ENCODE data around the gene ENOX1.

Gene ENOX1

DNA sequence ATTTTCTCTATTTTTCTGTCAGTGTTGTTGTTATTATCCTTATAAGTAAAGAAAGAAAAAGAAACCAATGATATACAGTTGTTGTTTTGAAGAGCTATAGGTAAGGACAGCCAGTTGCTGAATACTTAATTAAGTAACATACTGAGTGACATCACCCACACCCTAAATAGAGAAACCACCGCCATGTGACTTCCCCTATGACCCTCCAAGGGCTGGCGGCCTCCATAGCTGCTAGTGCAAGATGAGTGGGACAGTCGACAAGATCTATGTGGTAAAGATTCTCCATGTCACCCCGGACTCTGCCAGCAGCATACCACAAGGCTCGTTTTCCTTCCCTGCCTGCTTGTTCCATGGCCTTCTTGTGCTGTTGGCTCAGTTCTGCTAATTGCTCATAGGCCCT, 542.3 kb downstream of the ENOX1 start:
- no peaks in the 10 kb centered on the region for H3K36me3 Mint-ChIP-seq (ENCODE audit: low read depth)
- H3K27ac Mint-ChIP-seq = no peak overlapping the region
- H3K9me3 Mint-ChIP-seq = no peaks in the 10 kb centered on the region
- no peaks in the 10 kb centered on the region for H3K4me1 Mint-ChIP-seq (ENCODE audit: low read depth)
- H3K4me3 Mint-ChIP-seq = no peak overlapping the region
- H3K27me3 Mint-ChIP-seq (ENCODE audit: low read depth) = peaks cover 21% of the 10 kb centered on the region

DNA sequence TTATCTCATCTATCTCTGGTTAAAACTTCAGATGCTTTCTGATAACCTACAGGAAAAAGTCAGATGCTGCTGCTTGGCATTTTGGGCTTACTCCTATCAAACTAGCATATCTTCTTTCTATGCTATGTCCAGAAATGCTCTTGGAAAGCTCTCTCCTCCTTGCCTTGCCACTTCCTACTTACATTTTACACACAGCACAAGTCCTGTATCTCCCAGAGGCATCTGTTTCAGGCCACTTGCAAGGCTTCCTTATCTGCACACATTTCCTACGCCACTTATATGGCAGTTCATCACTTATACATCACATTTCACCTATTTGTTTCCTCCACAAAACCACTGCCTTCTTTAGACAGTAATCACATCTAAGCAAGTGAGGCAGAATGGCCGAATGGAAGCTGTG, 543.1 kb downstream of the ENOX1 start:
- peaks cover 21% of the 10 kb centered on the region for H3K27me3 Mint-ChIP-seq (ENCODE audit: low read depth)
- no peaks in the 10 kb centered on the region for H3K9me3 Mint-ChIP-seq
- H3K4me1 Mint-ChIP-seq (ENCODE audit: low read depth) = no peaks in the 10 kb centered on the region
- no peaks in the 10 kb centered on the region for H3K36me3 Mint-ChIP-seq (ENCODE audit: low read depth)
- no peak overlapping the region for H3K4me3 Mint-ChIP-seq
- H3K27ac Mint-ChIP-seq = no peak overlapping the region

DNA sequence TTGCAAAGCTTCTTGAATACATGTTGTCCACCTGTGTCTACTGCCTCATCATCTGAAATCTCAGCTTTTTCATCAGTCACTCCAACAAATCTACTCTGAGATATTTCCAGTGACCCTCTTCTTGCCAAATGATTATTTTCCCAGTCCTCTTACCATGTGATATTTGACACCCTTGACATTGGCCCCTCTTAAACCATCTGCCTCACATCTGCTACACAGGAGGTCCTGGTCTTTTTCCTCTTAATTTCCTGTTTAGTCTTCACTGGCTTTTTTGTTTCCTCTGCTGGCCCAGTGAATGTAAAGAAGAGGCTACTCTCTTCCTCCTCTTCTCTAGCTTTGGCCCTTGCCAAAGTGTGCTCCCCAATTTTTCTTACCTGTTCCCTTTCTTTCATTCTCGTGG, 544.7 kb downstream of the ENOX1 start:
- no peaks in the 10 kb centered on the region for H3K9me3 Mint-ChIP-seq
- no peaks in the 10 kb centered on the region for H3K36me3 Mint-ChIP-seq (ENCODE audit: low read depth)
- H3K4me1 Mint-ChIP-seq (ENCODE audit: low read depth) = no peaks in the 10 kb centered on the region
- H3K4me3 Mint-ChIP-seq = no peak overlapping the region
- H3K27me3 Mint-ChIP-seq (ENCODE audit: low read depth) = peaks cover 24% of the 10 kb centered on the region
- H3K27ac Mint-ChIP-seq = no peak overlapping the region

DNA sequence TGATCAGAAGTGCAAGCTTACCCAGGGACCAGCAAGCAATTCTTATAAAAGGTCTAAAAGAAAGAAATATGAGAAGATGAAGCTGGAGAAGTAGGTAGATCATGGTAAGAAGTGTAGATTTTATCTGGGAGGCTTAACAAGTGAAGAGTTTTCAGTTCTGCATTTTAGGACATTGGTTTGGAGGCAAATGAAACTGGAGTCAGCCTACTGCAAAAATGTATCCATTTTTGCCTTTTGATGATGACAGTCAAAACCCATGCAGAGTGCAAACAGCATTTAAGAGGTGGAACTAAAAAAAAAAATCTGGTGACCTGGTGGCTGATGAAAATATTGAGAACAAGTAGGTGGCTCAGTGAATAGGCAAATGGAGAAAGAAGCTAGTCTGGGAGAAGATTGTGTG, 546.5 kb downstream of the ENOX1 start:
- Mint-ChIP-seq H3K27me3 (ENCODE audit: low read depth) (peaks cover 24% of the 10 kb centered on the region), H3K4me3 (no peak overlapping the region)

DNA sequence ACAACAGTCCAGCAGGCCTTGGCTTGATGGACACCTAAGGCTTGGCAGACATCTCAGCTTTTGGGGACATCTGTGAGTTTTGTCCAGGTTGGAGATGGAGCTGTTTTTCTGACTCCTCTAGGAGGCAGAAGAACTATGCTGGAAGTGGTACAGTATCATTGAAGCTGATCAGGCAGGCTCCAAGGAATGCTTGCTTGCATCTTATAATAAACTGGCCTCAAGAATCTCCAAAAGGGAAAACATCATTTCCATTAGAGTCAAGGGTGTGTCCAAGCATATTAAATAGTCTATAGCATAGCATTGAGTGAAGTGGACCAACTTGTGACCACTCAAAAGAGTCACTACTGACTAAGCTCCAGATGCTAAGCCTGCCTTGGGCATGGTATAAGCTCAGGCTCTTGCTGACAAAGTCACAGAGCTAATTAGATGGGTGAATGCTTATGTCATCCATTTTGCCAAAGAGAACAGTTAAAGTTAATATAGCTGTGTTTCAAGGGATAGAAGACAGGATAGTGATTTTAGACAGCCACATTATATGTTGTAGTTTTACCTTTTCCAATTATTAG, 547.4 kb downstream of the ENOX1 start:
- H3K27me3 Mint-ChIP-seq (ENCODE audit: low read depth) = peaks cover 24% of the 10 kb centered on the region
- no peaks in the 10 kb centered on the region for H3K36me3 Mint-ChIP-seq (ENCODE audit: low read depth)
- H3K4me3 Mint-ChIP-seq = no peak overlapping the region
- no peaks in the 10 kb centered on the region for H3K4me1 Mint-ChIP-seq (ENCODE audit: low read depth)
- no peak overlapping the region for H3K27ac Mint-ChIP-seq
- no peaks in the 10 kb centered on the region for H3K9me3 Mint-ChIP-seq

More for the DNA sequence above, 546.5 kb downstream of the ENOX1 start:
- Mint-ChIP-seq H3K36me3 (ENCODE audit: low read depth) (no peaks in the 10 kb centered on the region), H3K9me3 (no peaks in the 10 kb centered on the region), H3K4me1 (ENCODE audit: low read depth) (no peaks in the 10 kb centered on the region), H3K27ac (no peak overlapping the region)

DNA sequence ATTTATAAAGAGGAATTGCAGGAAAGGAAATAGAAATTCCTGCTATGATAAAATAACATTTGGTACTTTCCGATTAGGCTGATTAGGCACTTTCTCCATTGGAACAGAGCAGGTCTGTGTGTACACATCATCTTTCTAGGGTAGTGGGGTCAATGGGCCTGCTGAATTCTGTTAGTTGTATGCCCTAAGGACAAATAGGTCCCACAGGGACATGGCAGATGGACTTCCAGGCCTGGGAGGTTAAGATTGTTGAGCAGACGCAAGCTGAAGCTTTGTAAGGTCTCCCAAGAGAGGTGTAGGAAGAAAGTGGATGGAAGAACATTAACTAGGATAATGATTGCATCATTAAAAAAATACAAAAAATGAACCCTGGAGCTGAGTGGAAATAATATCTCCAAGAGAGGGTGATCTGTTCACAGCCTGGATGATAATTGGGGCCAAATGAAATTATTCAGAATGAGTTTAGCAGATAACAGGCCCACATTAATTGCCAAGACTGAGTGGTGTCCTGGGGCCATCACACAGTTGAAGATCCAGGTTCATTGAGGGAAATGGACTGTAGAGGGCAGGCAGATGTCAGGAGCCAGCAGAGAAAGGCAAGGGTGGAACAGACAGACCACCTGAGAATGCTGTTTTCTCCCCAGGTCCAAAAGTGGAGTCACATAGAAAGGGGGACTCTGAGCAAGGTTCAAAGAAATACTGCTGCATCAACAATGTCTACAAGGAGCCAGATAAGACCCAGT, 548.3 kb downstream of the ENOX1 start:
- Mint-ChIP-seq H3K36me3 (ENCODE audit: low read depth) (no peaks in the 10 kb centered on the region), H3K4me3 (no peak overlapping the region), H3K9me3 (no peaks in the 10 kb centered on the region), H3K4me1 (ENCODE audit: low read depth) (no peaks in the 10 kb centered on the region), H3K27ac (no peak overlapping the region), H3K27me3 (ENCODE audit: low read depth) (peaks cover 20% of the 10 kb centered on the region)

DNA sequence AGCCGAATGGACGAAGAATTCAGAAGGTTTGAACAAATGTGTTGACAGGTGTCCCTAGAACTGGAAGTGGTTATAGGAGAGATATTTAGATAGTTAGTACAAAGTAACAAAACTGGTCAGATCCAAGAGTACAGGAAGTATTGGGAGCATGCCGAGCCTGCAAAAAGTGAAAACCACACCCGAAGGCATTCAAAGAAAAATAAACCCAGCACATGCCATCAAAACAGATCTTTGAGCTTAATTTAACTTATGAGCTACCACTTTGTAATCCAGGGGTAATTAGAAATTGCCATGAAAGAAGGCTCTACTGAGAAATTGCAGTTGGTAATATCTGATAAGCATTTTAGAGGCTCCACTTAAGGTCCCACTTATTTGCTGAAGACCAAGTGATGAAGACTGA, 549.2 kb downstream of the ENOX1 start:
- Mint-ChIP-seq H3K27me3 (ENCODE audit: low read depth) (peaks cover 15% of the 10 kb centered on the region), H3K36me3 (ENCODE audit: low read depth) (no peaks in the 10 kb centered on the region), H3K4me3 (no peak overlapping the region), H3K9me3 (no peaks in the 10 kb centered on the region), H3K4me1 (ENCODE audit: low read depth) (no peaks in the 10 kb centered on the region), H3K27ac (no peak overlapping the region)

DNA sequence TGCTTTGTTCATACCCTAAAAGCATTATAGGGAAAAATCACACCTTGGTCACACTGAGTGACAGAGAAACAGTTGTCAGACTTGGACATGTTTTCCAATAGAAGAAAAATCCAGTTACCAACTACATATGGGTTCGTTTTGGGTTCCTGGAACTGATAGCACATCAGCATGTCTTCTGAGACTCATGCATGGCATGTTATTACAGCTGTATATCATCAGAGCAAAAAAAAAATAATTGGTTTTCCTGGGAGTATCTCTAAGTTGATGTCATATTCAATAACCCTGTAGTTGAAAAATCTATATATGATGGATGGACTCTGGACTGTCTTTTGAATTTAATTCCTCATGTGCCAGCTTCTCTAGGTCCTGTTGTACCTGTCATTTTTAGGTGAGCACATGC, 551.7 kb downstream of the ENOX1 start:
- Mint-ChIP-seq H3K4me3 (no peak overlapping the region), H3K4me1 (ENCODE audit: low read depth) (no peaks in the 10 kb centered on the region), H3K36me3 (ENCODE audit: low read depth) (no peaks in the 10 kb centered on the region), H3K27ac (no peak overlapping the region), H3K27me3 (ENCODE audit: low read depth) (peaks cover 3% of the 10 kb centered on the region), H3K9me3 (no peaks in the 10 kb centered on the region)

DNA sequence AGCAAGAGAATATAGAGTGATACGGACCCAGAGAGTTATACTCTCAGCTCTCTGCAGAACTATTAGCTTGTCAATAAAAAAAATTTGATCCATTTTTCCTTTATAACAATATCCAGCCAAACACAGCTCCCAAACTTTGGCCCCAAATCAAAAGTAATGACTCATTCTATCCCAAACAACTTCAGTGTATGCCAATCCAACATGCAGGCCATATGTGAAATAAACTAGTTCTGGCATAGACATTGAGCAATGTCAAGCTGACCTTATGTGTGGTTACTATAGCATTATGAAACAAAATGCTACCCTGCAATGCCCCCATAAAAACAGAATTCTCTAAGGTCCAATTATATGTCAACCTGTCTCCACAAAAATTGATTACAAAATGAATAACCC, 553.9 kb downstream of the ENOX1 start:
- H3K27ac Mint-ChIP-seq = no peak overlapping the region

DNA sequence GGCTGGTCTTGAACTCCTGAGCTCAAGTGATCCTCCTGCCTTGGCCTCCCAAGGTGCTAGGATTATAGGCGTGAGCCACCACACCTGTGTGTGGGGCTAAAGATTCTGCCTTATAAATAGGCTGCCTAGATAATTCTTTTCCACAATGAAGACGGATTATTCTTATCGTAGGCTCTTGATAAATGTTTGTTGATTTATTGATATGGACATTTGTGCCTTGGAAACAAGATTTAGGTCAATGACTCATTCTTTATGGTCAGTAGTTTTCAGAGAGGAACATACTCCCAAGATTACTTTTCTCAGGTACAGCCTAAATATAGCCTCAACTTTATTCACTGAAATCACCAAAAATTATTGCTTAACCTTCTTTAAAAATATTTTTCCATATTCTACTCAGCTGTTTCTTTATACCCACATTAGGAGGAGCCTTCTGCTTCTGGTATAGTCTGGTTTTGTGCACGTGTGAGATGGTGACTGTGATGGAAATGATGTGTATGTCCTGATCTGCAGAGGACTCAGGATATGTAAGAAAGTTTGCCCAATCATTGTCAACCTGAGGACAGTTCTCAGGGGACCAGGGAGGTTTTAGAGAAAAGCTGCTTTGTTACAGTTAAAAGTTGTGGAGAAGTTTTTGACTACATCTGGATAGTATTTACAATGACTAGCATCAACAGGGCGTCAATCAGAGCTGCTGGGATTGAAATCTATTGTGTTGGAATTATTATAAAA, 554.5 kb downstream of the ENOX1 start:
- H3K27me3 Mint-ChIP-seq (ENCODE audit: low read depth) = no peaks in the 10 kb centered on the region
- H3K4me3 Mint-ChIP-seq = no peak overlapping the region
- H3K4me1 Mint-ChIP-seq (ENCODE audit: low read depth) = no peaks in the 10 kb centered on the region
- H3K27ac Mint-ChIP-seq = no peak overlapping the region
- no peaks in the 10 kb centered on the region for H3K36me3 Mint-ChIP-seq (ENCODE audit: low read depth)
- H3K9me3 Mint-ChIP-seq = no peaks in the 10 kb centered on the region

More for the DNA sequence above, 553.9 kb downstream of the ENOX1 start:
- Mint-ChIP-seq H3K4me1 (ENCODE audit: low read depth) (no peaks in the 10 kb centered on the region), H3K4me3 (no peak overlapping the region), H3K9me3 (no peaks in the 10 kb centered on the region), H3K36me3 (ENCODE audit: low read depth) (no peaks in the 10 kb centered on the region), H3K27me3 (ENCODE audit: low read depth) (peaks cover 2% of the 10 kb centered on the region)

DNA sequence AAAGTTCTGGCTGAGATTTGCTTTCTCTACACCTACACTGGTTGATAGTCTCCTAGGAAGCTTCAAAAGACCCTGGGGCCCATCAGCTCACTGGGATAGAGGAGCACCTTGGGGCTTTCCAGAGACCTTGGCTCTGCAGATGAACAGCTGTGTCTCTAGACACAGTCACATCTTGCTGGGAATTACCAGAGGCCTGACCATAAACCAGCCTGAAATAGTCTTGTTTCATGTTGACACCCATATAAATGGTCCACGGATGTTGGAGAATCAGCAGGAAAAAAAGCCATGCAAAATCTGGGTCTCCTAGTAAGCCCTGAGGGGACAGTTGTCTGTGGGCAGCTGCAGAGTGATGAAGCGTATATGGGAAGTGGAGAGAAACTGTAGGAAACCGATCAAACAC, 555.8 kb downstream of the ENOX1 start:
- H3K9me3 Mint-ChIP-seq = no peaks in the 10 kb centered on the region
- no peaks in the 10 kb centered on the region for H3K4me1 Mint-ChIP-seq (ENCODE audit: low read depth)
- no peaks in the 10 kb centered on the region for H3K27me3 Mint-ChIP-seq (ENCODE audit: low read depth)
- no peak overlapping the region for H3K4me3 Mint-ChIP-seq
- H3K27ac Mint-ChIP-seq = no peak overlapping the region
- H3K36me3 Mint-ChIP-seq (ENCODE audit: low read depth) = no peaks in the 10 kb centered on the region

DNA sequence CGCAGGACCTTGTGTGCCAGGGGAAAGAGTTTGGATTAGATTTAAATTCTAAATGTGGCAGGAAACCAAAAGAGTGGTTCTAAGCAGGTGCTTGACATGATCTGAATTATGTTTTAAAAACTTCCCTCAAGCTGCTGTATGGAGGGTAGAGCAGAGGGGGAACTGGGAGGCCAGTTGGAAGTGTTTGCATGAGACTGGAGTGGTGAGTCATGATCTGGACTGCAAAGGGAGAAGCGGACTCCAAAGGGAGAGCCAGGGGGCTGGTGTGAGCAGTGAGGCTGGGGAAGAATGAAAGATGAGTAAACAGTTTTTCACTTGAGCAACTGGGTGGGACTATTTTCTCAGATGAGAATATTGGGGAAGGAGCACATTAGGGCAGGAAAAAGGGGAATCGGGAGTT, 557.3 kb downstream of the ENOX1 start:
- no peaks in the 10 kb centered on the region for H3K9me3 Mint-ChIP-seq
- no peaks in the 10 kb centered on the region for H3K36me3 Mint-ChIP-seq (ENCODE audit: low read depth)
- H3K4me1 Mint-ChIP-seq (ENCODE audit: low read depth) = no peaks in the 10 kb centered on the region
- H3K27me3 Mint-ChIP-seq (ENCODE audit: low read depth) = peaks cover 3% of the 10 kb centered on the region
- H3K4me3 Mint-ChIP-seq = no peak overlapping the region
- H3K27ac Mint-ChIP-seq = no peak overlapping the region

DNA sequence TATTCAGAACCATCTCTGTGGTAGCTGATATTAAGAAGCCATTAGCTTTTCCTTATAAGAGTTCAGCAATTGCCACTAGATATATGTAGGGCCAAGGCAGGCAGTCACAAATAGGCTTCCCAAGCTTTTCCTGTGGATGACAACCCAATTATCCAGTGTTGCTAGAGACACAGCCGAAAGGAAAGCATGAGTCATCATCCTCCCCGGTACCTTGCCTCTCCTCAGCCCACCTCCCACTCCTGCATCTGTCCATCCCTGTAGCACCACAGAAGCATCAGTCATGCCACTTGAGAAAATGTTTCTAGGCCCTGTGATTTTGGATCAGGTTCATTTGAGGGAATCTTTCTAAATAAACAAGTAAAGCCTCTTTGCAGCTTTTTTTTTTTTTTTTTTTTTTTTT, 559.1 kb downstream of the ENOX1 start:
- H3K4me3 Mint-ChIP-seq = no peak overlapping the region
- no peaks in the 10 kb centered on the region for H3K4me1 Mint-ChIP-seq (ENCODE audit: low read depth)
- H3K9me3 Mint-ChIP-seq = no peaks in the 10 kb centered on the region
- H3K36me3 Mint-ChIP-seq (ENCODE audit: low read depth) = no peaks in the 10 kb centered on the region
- H3K27ac Mint-ChIP-seq = no peak overlapping the region
- H3K27me3 Mint-ChIP-seq (ENCODE audit: low read depth) = peaks cover 7% of the 10 kb centered on the region

DNA sequence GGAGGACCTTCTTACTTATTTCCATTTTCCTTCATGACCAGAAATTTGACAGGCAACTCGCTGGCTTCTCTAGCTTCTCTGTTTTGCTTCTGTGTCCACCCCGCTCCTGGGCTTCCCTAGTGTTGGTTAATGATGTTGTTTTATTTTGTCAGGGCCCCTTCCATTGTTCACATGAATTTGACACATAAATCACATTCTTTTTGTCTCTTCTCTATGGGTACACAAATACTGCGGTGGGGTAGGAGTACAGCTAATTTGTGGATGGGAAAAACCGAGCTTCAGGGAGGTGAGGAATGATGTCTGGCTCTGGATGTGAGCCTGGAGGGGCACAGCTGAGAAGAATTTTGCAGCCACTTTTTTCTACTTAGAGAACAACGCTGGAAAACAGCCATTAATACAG, 563.6 kb downstream of the ENOX1 start:
- peaks cover 20% of the 10 kb centered on the region for H3K27me3 Mint-ChIP-seq (ENCODE audit: low read depth)
- H3K36me3 Mint-ChIP-seq (ENCODE audit: low read depth) = no peaks in the 10 kb centered on the region
- no peak overlapping the region for H3K27ac Mint-ChIP-seq
- no peaks in the 10 kb centered on the region for H3K4me1 Mint-ChIP-seq (ENCODE audit: low read depth)
- no peak overlapping the region for H3K4me3 Mint-ChIP-seq
- H3K9me3 Mint-ChIP-seq = no peaks in the 10 kb centered on the region

DNA sequence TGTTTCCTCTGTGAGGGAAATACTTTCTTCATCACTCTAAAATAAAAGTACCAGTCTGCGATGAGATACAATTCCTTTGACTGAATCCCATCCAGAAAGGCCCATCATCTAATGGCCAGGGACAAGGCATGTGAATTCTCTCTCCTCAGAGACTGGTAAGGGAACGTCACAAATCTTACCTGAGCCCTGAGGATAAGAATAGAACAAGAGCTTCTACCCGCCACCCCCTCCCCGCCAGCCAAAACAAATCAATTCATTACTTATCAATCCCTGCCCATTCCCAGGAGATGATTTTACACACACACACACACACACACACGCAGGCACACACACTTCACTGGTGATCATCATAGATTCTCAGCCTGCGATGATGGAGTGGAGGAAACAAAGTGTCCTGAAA, 564.7 kb downstream of the ENOX1 start:
- no peaks in the 10 kb centered on the region for H3K4me1 Mint-ChIP-seq (ENCODE audit: low read depth)
- H3K9me3 Mint-ChIP-seq = no peaks in the 10 kb centered on the region
- H3K27ac Mint-ChIP-seq = no peak overlapping the region
- H3K27me3 Mint-ChIP-seq (ENCODE audit: low read depth) = peaks cover 20% of the 10 kb centered on the region
- H3K36me3 Mint-ChIP-seq (ENCODE audit: low read depth) = no peaks in the 10 kb centered on the region
- no peak overlapping the region for H3K4me3 Mint-ChIP-seq
